Measurements from ENCODE around the gene ARID1B.

ARID1B gene

DNA sequence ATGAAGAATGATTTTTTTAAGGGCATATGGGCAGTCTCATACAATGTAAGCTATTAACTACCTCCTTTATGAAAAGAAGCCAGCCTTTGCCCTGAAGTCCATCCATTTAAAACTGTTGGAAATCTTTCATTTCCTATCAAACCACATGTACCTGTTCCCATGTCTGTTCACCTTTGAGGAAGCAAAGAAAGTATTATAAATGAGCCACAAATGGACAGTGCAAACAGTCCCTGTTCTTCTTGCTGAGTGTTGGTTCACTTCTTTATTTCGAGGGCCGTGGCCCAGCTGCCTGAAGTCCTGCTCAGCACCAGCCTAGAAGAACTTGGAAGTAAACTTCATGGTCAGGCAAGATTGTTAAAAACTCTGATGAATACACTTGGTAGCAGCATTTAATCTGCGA is 433.8 kb downstream of the ARID1B start:
- Histone ChIP-seq H4K20me1 (ENCODE audit: insufficient read depth, low read length) (no peaks in the 10 kb centered on the region), H2AFZ (ENCODE audit: low read length) (no peak overlapping the region), H3K4me1 (ENCODE audit: insufficient read depth, low read length, severe bottlenecking) (no peaks in the 10 kb centered on the region), H3K27ac (ENCODE audit: low read depth, low read length, poor library complexity, severe bottlenecking) (no peak overlapping the region), H3K27me3 (ENCODE audit: insufficient read depth, low read length) (no peaks in the 10 kb centered on the region), H3K9me3 (ENCODE audit: low read length) (no peaks in the 10 kb centered on the region), H3K36me3 (ENCODE audit: insufficient read depth, low read length) (peaks cover 25% of the 10 kb centered on the region), H3F3A (ENCODE audit: insufficient read depth, low read length) (no peaks in the 10 kb centered on the region), H3K9ac (ENCODE audit: low read length) (no peak overlapping the region), H3K79me2 (ENCODE audit: insufficient read depth, low read length) (no peaks in the 10 kb centered on the region), H3K9me2 (ENCODE audit: low read depth, low read length) (no peaks in the 10 kb centered on the region), H3K4me2 (ENCODE audit: low read length) (no peak overlapping the region), H3K4me3 (ENCODE audit: low read depth, low read length, poor library complexity, severe bottlenecking) (no peak overlapping the region)
- TF ChIP-seq, protein P1, sequence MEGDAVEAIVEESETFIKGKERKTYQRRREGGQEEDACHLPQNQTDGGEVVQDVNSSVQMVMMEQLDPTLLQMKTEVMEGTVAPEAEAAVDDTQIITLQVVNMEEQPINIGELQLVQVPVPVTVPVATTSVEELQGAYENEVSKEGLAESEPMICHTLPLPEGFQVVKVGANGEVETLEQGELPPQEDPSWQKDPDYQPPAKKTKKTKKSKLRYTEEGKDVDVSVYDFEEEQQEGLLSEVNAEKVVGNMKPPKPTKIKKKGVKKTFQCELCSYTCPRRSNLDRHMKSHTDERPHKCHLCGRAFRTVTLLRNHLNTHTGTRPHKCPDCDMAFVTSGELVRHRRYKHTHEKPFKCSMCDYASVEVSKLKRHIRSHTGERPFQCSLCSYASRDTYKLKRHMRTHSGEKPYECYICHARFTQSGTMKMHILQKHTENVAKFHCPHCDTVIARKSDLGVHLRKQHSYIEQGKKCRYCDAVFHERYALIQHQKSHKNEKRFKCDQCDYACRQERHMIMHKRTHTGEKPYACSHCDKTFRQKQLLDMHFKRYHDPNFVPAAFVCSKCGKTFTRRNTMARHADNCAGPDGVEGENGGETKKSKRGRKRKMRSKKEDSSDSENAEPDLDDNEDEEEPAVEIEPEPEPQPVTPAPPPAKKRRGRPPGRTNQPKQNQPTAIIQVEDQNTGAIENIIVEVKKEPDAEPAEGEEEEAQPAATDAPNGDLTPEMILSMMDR (IDR thresholded peaks at IDR 0.05; ENCODE audit: low read length), result no peak
- TF ChIP-seq EZH2 (IDR thresholded peaks at IDR 0.05; ENCODE audit: borderline replicate concordance, low read length), result no peak

GRCh38 chr6:157211603-157212455 is 434.7 kb downstream of the ARID1B start:
- no peak overlapping the region for H3K4me3 ChIP-seq (ENCODE audit: low read depth, low read length, poor library complexity, severe bottlenecking)

DNA sequence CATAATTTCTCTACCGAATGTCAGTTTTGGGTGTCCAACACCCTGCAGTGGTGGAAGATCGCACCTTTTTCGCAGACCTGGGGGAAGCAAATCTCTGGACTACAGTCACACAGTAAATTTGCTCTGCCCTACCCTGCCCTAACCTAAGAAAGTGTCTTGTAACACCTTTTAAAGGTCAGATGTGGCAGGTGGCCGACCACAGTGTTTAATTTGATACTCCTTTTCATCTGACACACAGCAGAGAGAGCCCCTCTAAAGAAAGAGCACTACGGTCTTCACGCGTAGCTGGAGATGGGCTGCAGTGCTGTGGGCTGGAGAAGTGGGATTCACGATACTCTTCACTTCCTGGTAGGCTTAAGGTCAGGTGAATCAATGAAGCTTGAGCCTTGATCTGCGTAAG is 436.2 kb downstream of the ARID1B start:
- Histone ChIP-seq H3F3A (ENCODE audit: insufficient read depth, low read length) (no peaks in the 10 kb centered on the region), H2AFZ (ENCODE audit: low read length) (no peak overlapping the region), H3K4me1 (ENCODE audit: insufficient read depth, low read length, severe bottlenecking) (no peaks in the 10 kb centered on the region), H3K9me2 (ENCODE audit: low read depth, low read length) (no peaks in the 10 kb centered on the region), H3K4me2 (ENCODE audit: low read length) (no peak overlapping the region), H4K20me1 (ENCODE audit: insufficient read depth, low read length) (no peaks in the 10 kb centered on the region), H3K4me3 (ENCODE audit: low read depth, low read length, poor library complexity, severe bottlenecking) (no peak overlapping the region), H3K9me3 (ENCODE audit: low read length) (no peaks in the 10 kb centered on the region), H3K79me2 (ENCODE audit: insufficient read depth, low read length) (no peaks in the 10 kb centered on the region), H3K9ac (ENCODE audit: low read length) (no peak overlapping the region), H3K27me3 (ENCODE audit: insufficient read depth, low read length) (no peaks in the 10 kb centered on the region), H3K36me3 (ENCODE audit: insufficient read depth, low read length) (peaks cover 4% of the 10 kb centered on the region; the same call in 1 of the 2 replicates), H3K27ac (ENCODE audit: low read depth, low read length, poor library complexity, severe bottlenecking) (no peak overlapping the region)
- no peak for TF ChIP-seq EZH2 (IDR thresholded peaks at IDR 0.05; ENCODE audit: borderline replicate concordance, low read length)
- TF ChIP-seq, protein P1 (IDR thresholded peaks at IDR 0.05; ENCODE audit: low read length), result no peak

More at GRCh38 chr6:157211603-157212455, 434.7 kb downstream of the ARID1B start:
- Histone ChIP-seq H3K4me1 (ENCODE audit: insufficient read depth, low read length, severe bottlenecking) (no peaks in the 10 kb centered on the region), H3K9ac (ENCODE audit: low read length) (no peak overlapping the region), H3K4me2 (ENCODE audit: low read length) (no peak overlapping the region), H3K79me2 (ENCODE audit: insufficient read depth, low read length) (no peaks in the 10 kb centered on the region), H3K27me3 (ENCODE audit: insufficient read depth, low read length) (no peaks in the 10 kb centered on the region), H3K36me3 (ENCODE audit: insufficient read depth, low read length) (peaks cover 16% of the 10 kb centered on the region), H3F3A (ENCODE audit: insufficient read depth, low read length) (no peaks in the 10 kb centered on the region), H2AFZ (ENCODE audit: low read length) (no peak overlapping the region), H3K27ac (ENCODE audit: low read depth, low read length, poor library complexity, severe bottlenecking) (no peak overlapping the region), H4K20me1 (ENCODE audit: insufficient read depth, low read length) (no peaks in the 10 kb centered on the region), H3K9me3 (ENCODE audit: low read length) (no peaks in the 10 kb centered on the region), H3K9me2 (ENCODE audit: low read depth, low read length) (no peaks in the 10 kb centered on the region)
- no peak for TF ChIP-seq EZH2 (IDR thresholded peaks at IDR 0.05; ENCODE audit: borderline replicate concordance, low read length)
- TF ChIP-seq, protein P1 (IDR thresholded peaks at IDR 0.05; ENCODE audit: low read length), result no peak

Data from OCI-LY1 (cell line).